ENCODE measurements around the gene RAB44.
A peak's percentile ranks its signal among the peaks of the same experiment; 100 is the strongest.

RAB44 gene

GRCh38 chr6:36737043-36737785 is 39.6 kb downstream of the RAB44 start:
- no peak overlapping the region for H2BK120ac ChIP-seq (ENCODE audit: low read depth, low read length)
- no peak overlapping the region for H4K8ac ChIP-seq (ENCODE audit: low read length)
- H2BK12ac ChIP-seq (ENCODE audit: low read length in 2 of 2): no peak overlapping the region
- peaks cover 0 to 16% of the 10 kb centered on the region in 2 experiments for H3K27me3 ChIP-seq (ENCODE audit: control insufficient read depth in 1 of 2, insufficient read depth in 1 of 2, low read length in 2 of 2)
- H3K14ac ChIP-seq (ENCODE audit: low read length in 2 of 2): peak overlapping the region in 1 of 2 experiments; percentile 79
- H3K27ac ChIP-seq (ENCODE audit: low read length, poor library complexity, severe bottlenecking): no peak overlapping the region
- no peak overlapping the region for H3K4me3 ChIP-seq (ENCODE audit: insufficient read depth in 1 of 2, low read depth in 1 of 2, low read length in 2 of 2)
- WGBS: 94% methylated on average over 14 of the region's 14 CpGs
- peak overlapping the region in 1 of 2 experiments; percentile 34 for H3K23ac ChIP-seq (ENCODE audit: low read length in 2 of 2)
- H3K4me2 ChIP-seq (ENCODE audit: low read length, poor library complexity, severe bottlenecking): no peak overlapping the region
- H3K9me3 ChIP-seq (ENCODE audit: control insufficient read depth, low read length): no peaks in the 10 kb centered on the region
- H3K4ac ChIP-seq (ENCODE audit: low read depth in 1 of 2, low read length in 2 of 2): no peak overlapping the region
- no peak overlapping the region for H2BK15ac ChIP-seq (ENCODE audit: low read depth, poor library complexity, severe bottlenecking)
- no peak overlapping the region for H2BK5ac ChIP-seq (ENCODE audit: low read depth, low read length, poor library complexity, severe bottlenecking)
- DNase-seq: no peak
- no peaks in the 10 kb centered on the region for H3K36me3 ChIP-seq (ENCODE audit: control insufficient read depth in 1 of 2, insufficient read depth in 2 of 2, low read depth in 1 of 2, low read length in 2 of 2)
- H2AK5ac ChIP-seq (ENCODE audit: low read length, severe bottlenecking): no peak overlapping the region
- peaks cover 15% of the 10 kb centered on the region for H3K4me1 ChIP-seq (ENCODE audit: control insufficient read depth, insufficient read depth, low read depth, low read length)
- H3K9ac ChIP-seq (ENCODE audit: low read length): no peak overlapping the region
- no peak overlapping the region for H4K91ac ChIP-seq (ENCODE audit: low read length)
- H3K18ac ChIP-seq (ENCODE audit: low read depth in 1 of 2, low read length in 2 of 2): no peak overlapping the region
- H3K79me1 ChIP-seq (replicated peaks; ENCODE audit: low read length, poor library complexity, severe bottlenecking): no peaks in the 10 kb centered on the region
- no peak overlapping the region for H2AFZ ChIP-seq (ENCODE audit: low read depth, low read length)

GRCh38 chr6:36738108-36738507 is 40.5 kb downstream of the RAB44 start:
- no peak overlapping the region for H2AK5ac ChIP-seq (ENCODE audit: low read length, severe bottlenecking)
- H3K4me3 ChIP-seq (ENCODE audit: insufficient read depth in 1 of 2, low read depth in 1 of 2, low read length in 2 of 2): no peak overlapping the region
- no peak overlapping the region for H2BK15ac ChIP-seq (ENCODE audit: low read depth, poor library complexity, severe bottlenecking)

GRCh38 chr6:36739947-36740817 is 42.6 kb downstream of the RAB44 start:
- H3K4ac ChIP-seq (ENCODE audit: low read depth in 1 of 2, low read length in 2 of 2): no peak overlapping the region
- no peak overlapping the region for H3K4me3 ChIP-seq (ENCODE audit: insufficient read depth in 1 of 2, low read depth in 1 of 2, low read length in 2 of 2)
- H3K4me1 ChIP-seq (ENCODE audit: control insufficient read depth, insufficient read depth, low read depth, low read length): peaks cover 15% of the 10 kb centered on the region
- no peak overlapping the region for H2BK120ac ChIP-seq (ENCODE audit: low read depth, low read length)
- H3K18ac ChIP-seq (ENCODE audit: low read depth in 1 of 2, low read length in 2 of 2): no peak overlapping the region
- no peak overlapping the region for H3K14ac ChIP-seq (ENCODE audit: low read length in 2 of 2)
- WGBS: 54% methylated on average over 12 of the region's 13 CpGs
- no peak overlapping the region for H2AK5ac ChIP-seq (ENCODE audit: low read length, severe bottlenecking)
- no peak overlapping the region for H4K91ac ChIP-seq (ENCODE audit: low read length)
- H3K9me3 ChIP-seq (ENCODE audit: control insufficient read depth, low read length): no peaks in the 10 kb centered on the region
- DNase-seq: peak; percentile 9
- H3K9ac ChIP-seq (ENCODE audit: low read length): no peak overlapping the region
- no peak overlapping the region for H2BK5ac ChIP-seq (ENCODE audit: low read depth, low read length, poor library complexity, severe bottlenecking)
- H2BK15ac ChIP-seq (ENCODE audit: low read depth, poor library complexity, severe bottlenecking): no peak overlapping the region
- no peak overlapping the region for H4K8ac ChIP-seq (ENCODE audit: low read length)
- no peak overlapping the region for H2AFZ ChIP-seq (ENCODE audit: low read depth, low read length)
- no peak overlapping the region for H3K4me2 ChIP-seq (ENCODE audit: low read length, poor library complexity, severe bottlenecking)
- H3K27ac ChIP-seq (ENCODE audit: low read length, poor library complexity, severe bottlenecking): no peak overlapping the region
- H2BK12ac ChIP-seq (ENCODE audit: low read length in 2 of 2): no peak overlapping the region
- no peaks in the 10 kb centered on the region for H3K36me3 ChIP-seq (ENCODE audit: control insufficient read depth in 1 of 2, insufficient read depth in 2 of 2, low read depth in 1 of 2, low read length in 2 of 2)
- H3K27me3 ChIP-seq (ENCODE audit: control insufficient read depth in 1 of 2, insufficient read depth in 1 of 2, low read length in 2 of 2): peaks cover 0 to 4% of the 10 kb centered on the region in 2 experiments
- no peaks in the 10 kb centered on the region for H3K79me1 ChIP-seq (replicated peaks; ENCODE audit: low read length, poor library complexity, severe bottlenecking)
- no peak overlapping the region for H3K23ac ChIP-seq (ENCODE audit: low read length in 2 of 2)

More at GRCh38 chr6:36738108-36738507, 40.5 kb downstream of the RAB44 start:
- no peak for DNase-seq
- 100% methylated on average over 1 of the region's 1 CpG for WGBS
- Histone ChIP-seq H4K91ac (ENCODE audit: low read length) (no peak overlapping the region), H3K36me3 (ENCODE audit: control insufficient read depth in 1 of 2, insufficient read depth in 2 of 2, low read depth in 1 of 2, low read length in 2 of 2) (no peaks in the 10 kb centered on the region), H3K4me1 (ENCODE audit: control insufficient read depth, insufficient read depth, low read depth, low read length) (peaks cover 15% of the 10 kb centered on the region), H3K79me1 (replicated peaks; ENCODE audit: low read length, poor library complexity, severe bottlenecking) (no peaks in the 10 kb centered on the region), H3K14ac (ENCODE audit: low read length in 2 of 2) (no peak overlapping the region), H3K23ac (ENCODE audit: low read length in 2 of 2) (no peak overlapping the region), H3K4me2 (ENCODE audit: low read length, poor library complexity, severe bottlenecking) (no peak overlapping the region), H3K4ac (ENCODE audit: low read depth in 1 of 2, low read length in 2 of 2) (no peak overlapping the region), H3K27me3 (ENCODE audit: control insufficient read depth in 1 of 2, insufficient read depth in 1 of 2, low read length in 2 of 2) (peaks cover 0 to 11% of the 10 kb centered on the region in 2 experiments), H2AFZ (ENCODE audit: low read depth, low read length) (no peak overlapping the region), H3K9me3 (ENCODE audit: control insufficient read depth, low read length) (no peaks in the 10 kb centered on the region), H3K9ac (ENCODE audit: low read length) (no peak overlapping the region), H3K27ac (ENCODE audit: low read length, poor library complexity, severe bottlenecking) (no peak overlapping the region), H3K18ac (ENCODE audit: low read depth in 1 of 2, low read length in 2 of 2) (no peak overlapping the region), H2BK120ac (ENCODE audit: low read depth, low read length) (no peak overlapping the region), H4K8ac (ENCODE audit: low read length) (no peak overlapping the region), H2BK5ac (ENCODE audit: low read depth, low read length, poor library complexity, severe bottlenecking) (no peak overlapping the region), H2BK12ac (ENCODE audit: low read length in 2 of 2) (no peak overlapping the region)

- Histone ChIP-seq H3K9ac (ENCODE audit: low read length) (no peak overlapping the region), H3K14ac (ENCODE audit: low read length in 2 of 2) (no peak overlapping the region), H2AFZ (ENCODE audit: low read depth, low read length) (no peak overlapping the region), H3K23ac (ENCODE audit: low read length in 2 of 2) (no peak overlapping the region), H3K79me1 (replicated peaks; ENCODE audit: low read length, poor library complexity, severe bottlenecking) (no peaks in the 10 kb centered on the region), H4K8ac (ENCODE audit: low read length) (no peak overlapping the region), H3K36me3 (ENCODE audit: control insufficient read depth in 1 of 2, insufficient read depth in 2 of 2, low read depth in 1 of 2, low read length in 2 of 2) (no peaks in the 10 kb centered on the region), H3K18ac (ENCODE audit: low read depth in 1 of 2, low read length in 2 of 2) (no peak overlapping the region), H2BK15ac (ENCODE audit: low read depth, poor library complexity, severe bottlenecking) (no peak overlapping the region), H3K9me3 (ENCODE audit: control insufficient read depth, low read length) (no peaks in the 10 kb centered on the region), H2BK12ac (ENCODE audit: low read length in 2 of 2) (no peak overlapping the region), H4K91ac (ENCODE audit: low read length) (no peak overlapping the region), H3K4me3 (ENCODE audit: insufficient read depth in 1 of 2, low read depth in 1 of 2, low read length in 2 of 2) (no peak overlapping the region), H3K4me1 (ENCODE audit: control insufficient read depth, insufficient read depth, low read depth, low read length) (peaks cover 10% of the 10 kb centered on the region), H3K4ac (ENCODE audit: low read depth in 1 of 2, low read length in 2 of 2) (no peak overlapping the region), H2AK5ac (ENCODE audit: low read length, severe bottlenecking) (no peak overlapping the region), H3K4me2 (ENCODE audit: low read length, poor library complexity, severe bottlenecking) (no peak overlapping the region), H3K27me3 (ENCODE audit: control insufficient read depth in 1 of 2, insufficient read depth in 1 of 2, low read length in 2 of 2) (peaks cover 3 to 10% of the 10 kb centered on the region in 2 experiments), H2BK120ac (ENCODE audit: low read depth, low read length) (no peak overlapping the region), H3K27ac (ENCODE audit: low read length, poor library complexity, severe bottlenecking) (no peak overlapping the region), H2BK5ac (ENCODE audit: low read depth, low read length, poor library complexity, severe bottlenecking) (no peak overlapping the region)
- 97% methylated on average over 10 of the region's 11 CpGs for WGBS
- no peak for DNase-seq
Observed at GRCh38 chr6:36740818-36741179, 43.2 kb downstream of the RAB44 start.

Measured in mesenchymal stem cell (in vitro differentiated cells and primary cell).